Adipose tissue (tissue), 3 donors: ENCODE results near the gene TATDN3. TPM values are rescaled to one million over a fixed set of nuclear protein-coding genes. Genes with fewer than 3 reads are reported as not detected.
"Not testable (repeated sequence)": the region's sequence is repeated elsewhere in the genome, so short reads cannot be mapped to it uniquely, and the experiment has no call there.

Source experiments
- H3K27ac ChIP-seq: one replicate; pipeline ENCODE4 v1.5.1; 2013; ENCODE audit warnings: low read depth, low read length
- WGBS, 3 donors: extraction: QIAGEN DNeasy Blood & Tissue Kit; methylation state at CpG; one replicate each; pipeline ENCODE4 v1.1.7; 2013; 5-methylcytosine and 5-hydroxymethylcytosine counted together
- polyA plus RNA-seq, 3 donors: library from polyadenylated mRNA; stranded (reverse); fragments of 200-250 nt; gene quantifications; one replicate each; pipeline ENCODE4 v1.2.3, GENCODE V29; 2013
- donor health status: healthy with polysubstance abuse.
- donor health status: Bipolar disorder and iron deficiency.
- donor health status: healthy.

The TATDN3 gene
- polyA plus RNA-seq, 3 donors: 7.8 to 16.3 (median 14.8) TPM

GRCh38 chr1:212860713-212861581, 69.3 kb downstream of the TATDN3 start:
- 78 to 83% (median 80%) methylated on average over 5 of the region's 5 CpGs for WGBS, 3 donors
- no peak overlapping the region for H3K27ac ChIP-seq

GRCh38 chr1:212862111-212862690, 70.5 kb downstream of the TATDN3 start:
- no peak overlapping the region for H3K27ac ChIP-seq
- WGBS, 3 donors: 62 to 89% (median 82%) methylated on average over 2 of the region's 2 CpGs

GRCh38 chr1:212863345-212863744, 71.7 kb downstream of the TATDN3 start:
- not testable (repeated sequence) for H3K27ac ChIP-seq
- WGBS, 3 donors: 87 to 92% (median 89%) methylated on average over 9 to 10 of the region's 10 CpGs

GRCh38 chr1:212864201-212864600, 72.5 kb downstream of the TATDN3 start:
- no peak overlapping the region for H3K27ac ChIP-seq
- 91 to 95% (median 94%) methylated on average over 4 of the region's 4 CpGs for WGBS, 3 donors

Other genes starting within 250 kb of the TATDN3 start
- 100 to 1,000 TPM in 1 of 3 donors, 10 to 100 TPM in 2; 25.5 to 267 (median 76.5) TPM for gene ATF3, start 183.1 kb upstream of the TATDN3 start, polyA plus RNA-seq
- gene BATF3, start 92.1 kb upstream of the TATDN3 start, polyA plus RNA-seq: 1 to 10 TPM in 2 of 3 donors, under 1 TPM in 1; 0.85 to 8.8 (median 8.8) TPM
- 10 to 100 TPM in 2 of 3 donors, 1 to 10 TPM in 1; 8.4 to 21.1 (median 20.7) TPM for gene NSL1, start 117 bp upstream of the TATDN3 start, polyA plus RNA-seq
- not detected for gene SPATA45, start 55.8 kb downstream of the TATDN3 start, polyA plus RNA-seq
- gene FLVCR1, start 66.4 kb downstream of the TATDN3 start, polyA plus RNA-seq: 1 to 10 TPM; 1.3 to 1.6 (median 1.6) TPM
- 1 to 10 TPM in 1 of 3 donors, under 1 TPM in 2; 0.07 to 5.2 (median 0.94) TPM for gene VASH2, start 158.6 kb downstream of the TATDN3 start, polyA plus RNA-seq
- gene ANGEL2, start 224.0 kb downstream of the TATDN3 start, polyA plus RNA-seq: 10 to 100 TPM in 2 of 3 donors, 1 to 10 TPM in 1; 7.5 to 18.6 (median 11.2) TPM